Fibroblast of lung (primary cell): ENCODE data around the gene NUDT5. TPM values are rescaled to one million over a fixed set of nuclear protein-coding genes. Genes with fewer than 3 reads are reported as not detected.
A peak's percentile ranks its signal among the peaks of the same experiment; 100 is the strongest.

Source experiments
- DNase-seq, 2 donors: peaks; one replicate each; pipeline versions ENCODE4 v3.0.0 to v3.0.0-alpha.2; 2010; ENCODE audit warnings: low read depth in 2 of 2
- H2AFZ ChIP-seq: 2 replicates; pipeline ENCODE4 v1.5.1; 2012; ENCODE audit warnings: low read length, control low read depth, inconsistent platforms
- H3K27ac ChIP-seq: 2 replicates; pipeline ENCODE4 v1.5.1; 2011; ENCODE audit warnings: low read length, control low read depth; ENCODE audit not compliant: insufficient read depth
- H3K27me3 ChIP-seq: 2 replicates; pipeline ENCODE4 v1.5.1; 2011; ENCODE audit warnings: mild to moderate bottlenecking, low read length; ENCODE audit not compliant: control insufficient read depth, insufficient read depth
- H3K36me3 ChIP-seq: 2 replicates; pipeline ENCODE4 v1.5.1; 2011; ENCODE audit warnings: low read length; ENCODE audit not compliant: control insufficient read depth, insufficient read depth
- H3K4me1 ChIP-seq: 2 replicates; pipeline ENCODE4 v1.5.1; 2011; ENCODE audit warnings: low read length; ENCODE audit not compliant: control insufficient read depth, insufficient read depth; ENCODE audit errors: extremely low read depth
- H3K4me2 ChIP-seq: 2 replicates; pipeline ENCODE4 v1.5.1; 2011; ENCODE audit warnings: low read length, control low read depth; ENCODE audit not compliant: insufficient read depth; ENCODE audit errors: extremely low read depth
- H3K4me3 ChIP-seq, 4 experiments: fragments of 200-600 bp in 1 of 4; sonication (generic) in 1 of 4; replicated peaks in 1 of 4; 2 replicates each; pipeline ENCODE4 v1.5.1; 2011 to 2016; ENCODE audit warnings: low read length in 4 of 4, low read depth in 3 of 4, mild to moderate bottlenecking in 3 of 4, control low read depth in 2 of 4, inconsistent platforms in 1 of 4, mixed read lengths in 1 of 4; ENCODE audit not compliant: insufficient read depth in 1 of 4; ENCODE audit errors: control extremely low read depth in 1 of 4
- H3K79me2 ChIP-seq: 2 replicates; pipeline ENCODE4 v1.5.1; 2012; ENCODE audit warnings: mild to moderate bottlenecking, low read length, inconsistent platforms; ENCODE audit not compliant: control insufficient read depth, insufficient read depth
- H3K9ac ChIP-seq: 2 replicates; pipeline ENCODE4 v1.5.1; 2011; ENCODE audit warnings: mild to moderate bottlenecking, low read length, control low read depth; ENCODE audit not compliant: insufficient read depth
- H3K9me3 ChIP-seq: 2 replicates; pipeline ENCODE4 v1.5.1; 2012; ENCODE audit warnings: low read depth, low read length; ENCODE audit not compliant: control insufficient read depth, insufficient read depth
- H4K20me1 ChIP-seq: 2 replicates; pipeline ENCODE4 v1.5.1; 2011; ENCODE audit warnings: low read length; ENCODE audit not compliant: control insufficient read depth, insufficient read depth; ENCODE audit errors: extremely low read depth
- EZH2 ChIP-seq: IDR thresholded peaks from 2 replicates; pipeline ENCODE4 v1.5.1; 2012; ENCODE audit warnings: low read length, control low read depth, mild to moderate bottlenecking; ENCODE audit errors: missing control alignments
- polyA plus RNA-seq, 2 donors: library from polyadenylated mRNA; depleted of rRNA in 1 of 2; stranded (reverse) in 1 of 2; unstranded in 1 of 2; fragments of >200 nt; gene quantifications; 2 replicates each; pipeline ENCODE4 v1.2.1, GENCODE V29; 2011 to 2012; ENCODE audit warnings: missing spikeins in 1 of 2
- total RNA-seq: library from RNA; depleted of rRNA; stranded (reverse); fragments of >200 nt; gene quantifications from 2 replicates; pipeline ENCODE4 v1.2.1, GENCODE V29; 2014
- TF ChIP-seq, protein P1 (sequence below), 2 donors: IDR thresholded peaks in 1 of 2; conservative IDR thresholded peaks in 1 of 2; 1 replicate in 1 of 2; 2 replicates in 1 of 2; pipeline ENCODE4 v1.5.1; 2011 to 2012; ENCODE audit warnings: low read length in 2 of 2, control low read depth in 1 of 2, inconsistent platforms in 1 of 2, low read depth in 1 of 2, mild to moderate bottlenecking in 1 of 2

Gene NUDT5
- total and polyA plus RNA-seq, 2 donors (not counting 1 experiment from before 2014, with no cell fraction given): 58.8 to 69.4 TPM

DNA sequence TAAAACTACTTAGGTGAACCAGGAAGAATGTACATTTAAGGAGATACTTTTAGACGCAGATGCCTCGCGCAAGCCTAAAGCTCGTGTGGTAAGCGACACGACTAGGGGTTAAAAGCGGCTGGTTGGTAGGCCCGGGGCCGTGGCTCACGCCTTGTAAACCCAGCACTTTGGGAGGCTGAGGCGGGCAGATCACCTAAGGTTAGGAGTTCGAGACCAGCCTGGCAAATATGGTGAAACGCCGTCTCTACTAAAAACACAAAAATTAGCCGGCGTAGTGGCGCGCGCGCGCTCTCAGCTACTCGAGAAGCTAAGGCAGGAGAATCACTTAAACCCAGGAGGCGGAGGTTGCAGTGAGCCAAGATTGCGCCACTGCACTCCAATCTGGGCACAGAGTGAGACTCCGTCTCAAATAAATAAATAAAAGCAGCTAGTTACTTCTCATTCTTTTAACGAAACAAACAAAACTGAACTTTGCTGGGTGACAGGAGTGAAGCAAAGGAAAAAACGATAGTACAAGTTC lies 879 bp downstream of the NUDT5 start:
- H3K4me2 ChIP-seq: peak overlapping the region; percentile 70
- H3K4me3 ChIP-seq: peak overlapping the region; percentile 75 to 99 (median 93)
- no peak for TF ChIP-seq EZH2
- TF ChIP-seq, protein P1, sequence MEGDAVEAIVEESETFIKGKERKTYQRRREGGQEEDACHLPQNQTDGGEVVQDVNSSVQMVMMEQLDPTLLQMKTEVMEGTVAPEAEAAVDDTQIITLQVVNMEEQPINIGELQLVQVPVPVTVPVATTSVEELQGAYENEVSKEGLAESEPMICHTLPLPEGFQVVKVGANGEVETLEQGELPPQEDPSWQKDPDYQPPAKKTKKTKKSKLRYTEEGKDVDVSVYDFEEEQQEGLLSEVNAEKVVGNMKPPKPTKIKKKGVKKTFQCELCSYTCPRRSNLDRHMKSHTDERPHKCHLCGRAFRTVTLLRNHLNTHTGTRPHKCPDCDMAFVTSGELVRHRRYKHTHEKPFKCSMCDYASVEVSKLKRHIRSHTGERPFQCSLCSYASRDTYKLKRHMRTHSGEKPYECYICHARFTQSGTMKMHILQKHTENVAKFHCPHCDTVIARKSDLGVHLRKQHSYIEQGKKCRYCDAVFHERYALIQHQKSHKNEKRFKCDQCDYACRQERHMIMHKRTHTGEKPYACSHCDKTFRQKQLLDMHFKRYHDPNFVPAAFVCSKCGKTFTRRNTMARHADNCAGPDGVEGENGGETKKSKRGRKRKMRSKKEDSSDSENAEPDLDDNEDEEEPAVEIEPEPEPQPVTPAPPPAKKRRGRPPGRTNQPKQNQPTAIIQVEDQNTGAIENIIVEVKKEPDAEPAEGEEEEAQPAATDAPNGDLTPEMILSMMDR (conservative IDR thresholded peaks at IDR 0.05 in 1 of 2, IDR thresholded peaks at IDR 0.05 in 1 of 2; ENCODE audit: low read depth in 1 of 2, low read length in 2 of 2): no peak
- DNase-seq: peak; percentile 36 to 55
- H3K27ac ChIP-seq: peak overlapping the region; percentile 90
- H3K9me3 ChIP-seq: no peaks in the 10 kb centered on the region
- H2AFZ ChIP-seq: no peak overlapping the region
- peaks cover 80% of the 10 kb centered on the region for H3K79me2 ChIP-seq
- peaks cover 1% of the 10 kb centered on the region for H3K36me3 ChIP-seq
- no peaks in the 10 kb centered on the region for H3K27me3 ChIP-seq
- H4K20me1 ChIP-seq: peaks cover 3% of the 10 kb centered on the region
- H3K9ac ChIP-seq: peak overlapping the region; percentile 81
- H3K4me1 ChIP-seq: peaks cover 6% of the 10 kb centered on the region

DNA sequence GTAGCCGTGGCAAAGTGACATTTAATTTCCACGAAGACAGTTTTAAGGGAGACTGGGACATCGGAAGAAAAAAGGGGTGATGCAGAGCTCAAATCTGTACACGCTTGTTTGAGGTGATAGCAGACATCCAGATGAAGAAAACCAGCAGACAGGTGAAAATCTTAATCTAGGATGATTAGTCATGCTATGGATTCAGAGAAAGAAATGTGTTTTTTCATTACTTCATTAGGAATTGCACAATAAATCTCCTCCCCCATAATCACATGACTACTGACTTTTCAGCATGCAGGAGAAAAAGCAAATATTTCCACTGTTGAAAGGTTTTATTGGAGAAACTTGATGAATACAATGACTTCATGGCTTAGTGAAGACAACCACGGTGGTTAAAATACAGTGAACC lies 2.5 kb downstream of the NUDT5 start:
- TF ChIP-seq, protein P1 (conservative IDR thresholded peaks at IDR 0.05 in 1 of 2, IDR thresholded peaks at IDR 0.05 in 1 of 2; ENCODE audit: low read depth in 1 of 2, low read length in 2 of 2): no peak
- no peak for TF ChIP-seq EZH2
- peak; percentile 51 to 68 for DNase-seq
- H3K4me3 ChIP-seq: no peak overlapping the region
- H2AFZ ChIP-seq: no peak overlapping the region
- H3K36me3 ChIP-seq: peaks cover 1% of the 10 kb centered on the region
- no peak overlapping the region for H3K4me2 ChIP-seq
- H4K20me1 ChIP-seq: no peaks in the 10 kb centered on the region
- H3K4me1 ChIP-seq: peaks cover 6% of the 10 kb centered on the region
- peaks cover 77% of the 10 kb centered on the region for H3K79me2 ChIP-seq
- H3K27ac ChIP-seq: no peak overlapping the region
- H3K9ac ChIP-seq: no peak overlapping the region
- H3K9me3 ChIP-seq: no peaks in the 10 kb centered on the region
- H3K27me3 ChIP-seq: no peaks in the 10 kb centered on the region

GRCh38 chr10:12191715-12192114 lies 4.0 kb downstream of the NUDT5 start:
- Histone ChIP-seq H3K9ac (no peak overlapping the region), H3K4me2 (no peak overlapping the region), H4K20me1 (no peaks in the 10 kb centered on the region), H3K36me3 (peaks cover 3% of the 10 kb centered on the region), H3K9me3 (no peaks in the 10 kb centered on the region), H3K27me3 (no peaks in the 10 kb centered on the region), H3K4me1 (peaks cover 6% of the 10 kb centered on the region), H2AFZ (no peak overlapping the region), H3K27ac (no peak overlapping the region), H3K4me3 (no peak overlapping the region), H3K79me2 (peaks cover 73% of the 10 kb centered on the region)
- DNase-seq: peak in 1 of 2 donors; percentile 18
- no peak for TF ChIP-seq EZH2
- TF ChIP-seq, protein P1 (conservative IDR thresholded peaks at IDR 0.05 in 1 of 2, IDR thresholded peaks at IDR 0.05 in 1 of 2; ENCODE audit: low read depth in 1 of 2, low read length in 2 of 2): no peak
